Adrenal gland (tissue), 5 donors: ENCODE measurements around the gene FKTN.

ENCODE experiments used
- POLR2A ChIP-seq, 2 donors: fragments of 450-650 bp; IDR thresholded peaks; one replicate each; pipeline ENCODE4 v1.6.1; 2017; ENCODE audit warnings: antibody characterized with exemption in 2 of 2, mild to moderate bottlenecking in 2 of 2, moderate library complexity in 1 of 2
- TF ChIP-seq, protein P1 (sequence below), 6 experiments: fragments of 450-650 bp in 4 of 6; fragments of 200-600 bp in 2 of 6; sonication (generic) in 1 of 6; IDR thresholded peaks; 1 replicate in 5 of 6; 2 replicates in 1 of 6; pipeline versions ENCODE4 v1.5.1 to v1.8.0; 2016 to 2021; ENCODE audit warnings: antibody characterized with exemption in 6 of 6, mild to moderate bottlenecking in 2 of 6, moderate library complexity in 1 of 6
- donor health status: DM: no; HTN: no; CAD: no.

DNA sequence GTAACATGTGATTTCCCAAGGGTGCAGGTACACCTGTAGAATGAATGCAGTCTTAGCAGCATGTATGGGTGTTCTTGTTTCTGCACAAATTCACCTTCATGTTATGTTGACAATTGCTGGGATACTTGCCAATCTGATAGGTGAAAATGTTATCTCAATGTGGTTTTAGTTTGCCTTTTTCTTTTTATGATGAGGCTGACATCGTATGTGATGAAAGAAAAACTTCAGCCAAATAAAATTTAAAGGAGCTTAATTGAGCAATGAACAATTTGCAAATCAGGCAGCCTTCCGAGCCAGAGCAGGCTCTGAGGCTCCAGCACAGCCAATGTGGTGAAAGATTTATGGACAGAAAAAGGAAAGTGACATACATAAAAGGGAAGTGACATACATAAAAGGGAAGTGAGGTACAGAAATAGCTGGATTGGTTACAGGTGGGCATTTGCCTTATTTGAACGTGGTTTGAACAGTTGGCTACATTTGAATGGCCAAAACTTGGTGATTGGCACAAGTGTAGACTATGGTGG lies 114.8 kb downstream of the FKTN start:
- TF ChIP-seq, protein P1, sequence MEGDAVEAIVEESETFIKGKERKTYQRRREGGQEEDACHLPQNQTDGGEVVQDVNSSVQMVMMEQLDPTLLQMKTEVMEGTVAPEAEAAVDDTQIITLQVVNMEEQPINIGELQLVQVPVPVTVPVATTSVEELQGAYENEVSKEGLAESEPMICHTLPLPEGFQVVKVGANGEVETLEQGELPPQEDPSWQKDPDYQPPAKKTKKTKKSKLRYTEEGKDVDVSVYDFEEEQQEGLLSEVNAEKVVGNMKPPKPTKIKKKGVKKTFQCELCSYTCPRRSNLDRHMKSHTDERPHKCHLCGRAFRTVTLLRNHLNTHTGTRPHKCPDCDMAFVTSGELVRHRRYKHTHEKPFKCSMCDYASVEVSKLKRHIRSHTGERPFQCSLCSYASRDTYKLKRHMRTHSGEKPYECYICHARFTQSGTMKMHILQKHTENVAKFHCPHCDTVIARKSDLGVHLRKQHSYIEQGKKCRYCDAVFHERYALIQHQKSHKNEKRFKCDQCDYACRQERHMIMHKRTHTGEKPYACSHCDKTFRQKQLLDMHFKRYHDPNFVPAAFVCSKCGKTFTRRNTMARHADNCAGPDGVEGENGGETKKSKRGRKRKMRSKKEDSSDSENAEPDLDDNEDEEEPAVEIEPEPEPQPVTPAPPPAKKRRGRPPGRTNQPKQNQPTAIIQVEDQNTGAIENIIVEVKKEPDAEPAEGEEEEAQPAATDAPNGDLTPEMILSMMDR (IDR thresholded peaks at IDR 0.05): no peak
- TF ChIP-seq POLR2A (IDR thresholded peaks at IDR 0.05): no peak
